Glomerular visceral epithelial cell (primary cell): ENCODE data around the gene SLC22A13.
"Not testable (repeated sequence)": the region's sequence is repeated elsewhere in the genome, so short reads cannot be mapped to it uniquely, and the experiment has no call there.

Experiments used
- DNase-seq: peaks from one replicate; pipeline ENCODE4 v3.0.0-alpha.2; 2016; ENCODE audit errors: extremely low spot score

The SLC22A13 gene, protein sequence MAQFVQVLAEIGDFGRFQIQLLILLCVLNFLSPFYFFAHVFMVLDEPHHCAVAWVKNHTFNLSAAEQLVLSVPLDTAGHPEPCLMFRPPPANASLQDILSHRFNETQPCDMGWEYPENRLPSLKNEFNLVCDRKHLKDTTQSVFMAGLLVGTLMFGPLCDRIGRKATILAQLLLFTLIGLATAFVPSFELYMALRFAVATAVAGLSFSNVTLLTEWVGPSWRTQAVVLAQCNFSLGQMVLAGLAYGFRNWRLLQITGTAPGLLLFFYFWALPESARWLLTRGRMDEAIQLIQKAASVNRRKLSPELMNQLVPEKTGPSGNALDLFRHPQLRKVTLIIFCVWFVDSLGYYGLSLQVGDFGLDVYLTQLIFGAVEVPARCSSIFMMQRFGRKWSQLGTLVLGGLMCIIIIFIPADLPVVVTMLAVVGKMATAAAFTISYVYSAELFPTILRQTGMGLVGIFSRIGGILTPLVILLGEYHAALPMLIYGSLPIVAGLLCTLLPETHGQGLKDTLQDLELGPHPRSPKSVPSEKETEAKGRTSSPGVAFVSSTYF

DNA sequence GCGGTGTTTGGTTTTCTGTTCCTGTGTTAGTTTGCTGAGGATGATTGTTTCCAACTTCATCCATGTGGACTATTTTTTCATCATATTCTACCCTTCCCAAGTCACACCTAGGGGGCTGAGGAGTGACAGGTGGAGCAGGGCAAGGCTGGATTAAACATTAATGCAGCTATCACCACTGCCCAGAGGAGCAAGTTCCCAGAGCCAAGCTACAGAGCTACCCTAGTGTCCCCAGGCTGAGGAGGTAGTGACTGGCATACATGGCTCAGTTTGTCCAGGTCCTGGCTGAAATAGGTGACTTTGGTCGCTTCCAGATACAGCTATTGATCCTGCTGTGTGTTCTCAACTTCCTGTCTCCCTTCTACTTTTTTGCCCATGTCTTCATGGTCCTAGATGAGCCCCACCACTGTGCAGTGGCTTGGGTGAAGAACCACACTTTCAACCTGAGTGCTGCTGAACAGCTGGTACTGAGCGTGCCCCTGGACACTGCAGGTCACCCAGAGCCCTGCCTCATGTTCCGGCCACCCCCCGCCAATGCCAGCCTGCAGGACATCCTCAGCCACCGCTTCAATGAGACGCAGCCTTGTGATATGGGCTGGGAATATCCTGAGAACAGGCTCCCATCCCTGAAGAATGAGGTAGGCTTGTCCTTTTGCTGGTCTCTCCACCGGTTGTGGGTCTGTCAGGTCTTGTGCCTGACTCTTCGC lies at the start of gene SLC22A13:
Gene SLC22A13, plus strand, starts transcription at position 209 of the 704 bp plus-strand sequence. Its CDS starts 49 bp downstream, at position 258.
- DNase-seq = no peak

DNA sequence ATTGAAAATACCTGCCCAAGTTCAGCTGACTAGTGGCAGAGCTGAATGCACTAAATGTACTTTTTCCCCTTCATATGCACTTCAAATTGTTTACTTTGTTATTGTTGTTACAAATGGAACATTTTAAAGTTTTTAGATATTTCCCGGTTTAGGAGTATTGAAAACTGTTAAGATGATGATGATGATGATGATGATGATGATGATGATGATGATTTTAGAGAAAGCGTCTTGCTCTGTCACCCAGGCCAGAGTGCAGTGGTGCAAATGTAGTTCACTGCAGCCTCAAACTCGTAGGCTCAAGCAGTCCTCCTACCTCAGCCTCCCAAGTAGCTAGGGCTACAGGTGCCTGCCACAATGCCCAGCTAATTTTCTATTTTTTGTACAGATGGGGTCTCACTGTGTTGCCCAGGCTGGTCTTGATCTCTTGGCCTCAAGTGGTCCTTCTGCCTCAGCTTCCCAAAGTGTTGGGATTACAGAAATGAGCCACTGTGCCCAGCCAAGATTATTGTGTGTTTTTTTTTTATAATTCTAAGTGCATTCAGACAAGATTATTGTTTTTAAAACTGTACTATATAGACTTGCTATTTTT lies 45.9 kb upstream of the SLC22A13 start:
- no peak for DNase-seq

DNA sequence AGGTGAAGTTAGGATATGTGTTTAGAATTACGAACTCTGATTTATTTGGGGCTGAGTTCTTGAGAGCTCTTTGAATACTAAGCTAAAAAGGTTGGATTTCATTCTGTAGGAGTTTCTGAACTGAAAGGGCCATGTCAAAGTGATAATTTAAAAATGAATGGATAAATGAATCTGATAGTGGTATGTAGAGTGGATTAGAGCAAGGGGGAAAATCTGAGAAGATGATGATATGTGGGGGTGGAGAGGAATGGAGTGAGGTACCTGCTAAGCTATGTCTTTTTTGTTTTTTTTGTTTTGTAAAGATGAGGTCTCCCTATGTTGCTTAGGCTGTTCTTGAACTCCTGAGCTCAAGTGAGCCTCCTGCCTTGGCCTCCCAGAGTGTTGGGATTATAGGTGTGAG lies 44.6 kb upstream of the SLC22A13 start:
- no peak for DNase-seq

DNA sequence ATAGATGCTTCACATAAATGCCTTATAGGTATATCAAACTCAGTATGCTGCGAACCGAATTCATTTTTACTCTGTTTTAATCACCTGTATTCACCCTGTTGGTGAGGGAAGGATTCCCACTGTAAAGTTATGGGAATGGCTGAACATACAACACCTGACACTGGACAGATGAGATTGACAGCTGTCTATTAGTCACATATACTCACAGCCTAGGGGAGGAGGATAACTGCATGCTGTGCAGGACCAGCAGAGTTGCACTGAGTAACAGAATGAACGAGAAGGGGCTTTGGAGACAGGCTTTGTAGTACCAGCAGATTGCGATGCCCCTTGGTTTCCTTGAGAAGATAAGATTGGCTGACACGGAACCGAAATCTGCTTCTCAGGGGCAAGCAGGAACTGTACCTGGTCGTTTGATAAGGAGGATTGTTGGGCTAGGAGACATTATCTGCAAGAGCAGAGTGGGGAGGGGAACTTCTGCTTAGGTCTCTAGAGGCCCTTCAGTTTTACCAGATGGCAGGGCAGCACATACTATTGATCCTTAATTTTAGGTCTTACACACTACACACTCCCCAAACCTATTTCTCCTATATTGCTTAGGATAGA lies 43.5 kb upstream of the SLC22A13 start:
- no peak for DNase-seq

DNA sequence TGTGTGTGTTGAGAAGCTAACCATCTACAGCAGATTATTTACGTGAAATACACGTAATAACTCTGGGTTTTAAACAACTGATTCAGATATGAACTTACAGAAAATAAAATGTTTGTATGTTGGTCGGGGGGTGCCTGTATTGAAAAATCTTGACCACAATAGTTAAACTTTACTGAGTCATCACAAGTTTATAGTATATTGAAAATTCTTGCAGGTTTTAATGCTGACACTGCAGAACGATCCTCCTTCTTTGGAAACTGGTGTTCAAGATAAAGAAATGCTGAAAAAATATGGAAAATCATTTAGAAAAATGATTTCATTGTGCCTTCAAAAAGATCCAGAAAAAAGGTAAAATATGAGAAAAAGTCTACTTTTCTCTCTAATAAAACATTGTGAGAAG lies 41.3 kb upstream of the SLC22A13 start:
- no peak for DNase-seq

DNA sequence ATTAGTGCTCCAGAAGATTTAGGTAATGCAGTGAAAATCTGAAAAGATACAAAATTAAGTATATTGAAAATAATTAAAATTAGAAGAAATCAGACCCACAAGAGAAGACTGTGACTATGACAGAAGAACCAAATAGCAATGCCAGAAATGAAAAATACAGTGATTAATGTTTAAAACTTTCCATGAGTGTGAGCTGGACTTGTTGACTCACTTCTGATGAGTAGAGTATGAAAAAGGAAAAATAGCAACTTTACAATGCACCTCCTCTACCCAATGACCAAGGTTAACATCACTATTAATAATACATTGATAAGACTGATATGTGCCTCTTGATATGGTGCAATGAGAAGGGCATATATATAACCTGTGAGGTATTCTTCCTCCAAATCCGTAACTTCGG lies 39.3 kb upstream of the SLC22A13 start:
- DNase-seq = no peak

DNA sequence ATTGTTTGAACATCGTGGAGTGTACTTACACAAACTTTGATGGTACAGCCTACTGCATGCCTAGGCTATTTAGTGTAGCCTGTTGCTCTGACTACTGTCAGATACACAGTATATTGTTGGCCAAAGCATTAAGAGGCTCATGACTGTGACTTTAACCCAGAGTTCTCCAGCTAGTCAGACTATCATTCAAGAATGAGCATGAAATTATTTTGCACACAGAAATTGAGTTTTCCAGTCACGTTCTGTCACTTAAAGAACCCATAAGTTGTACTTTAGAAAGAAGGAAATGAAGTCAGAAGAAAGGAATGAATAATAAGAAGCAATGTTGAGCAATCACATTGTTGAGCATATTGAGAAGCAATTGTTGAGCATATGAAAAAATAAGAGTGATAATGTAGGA lies 37.6 kb upstream of the SLC22A13 start:
- no peak for DNase-seq

DNA sequence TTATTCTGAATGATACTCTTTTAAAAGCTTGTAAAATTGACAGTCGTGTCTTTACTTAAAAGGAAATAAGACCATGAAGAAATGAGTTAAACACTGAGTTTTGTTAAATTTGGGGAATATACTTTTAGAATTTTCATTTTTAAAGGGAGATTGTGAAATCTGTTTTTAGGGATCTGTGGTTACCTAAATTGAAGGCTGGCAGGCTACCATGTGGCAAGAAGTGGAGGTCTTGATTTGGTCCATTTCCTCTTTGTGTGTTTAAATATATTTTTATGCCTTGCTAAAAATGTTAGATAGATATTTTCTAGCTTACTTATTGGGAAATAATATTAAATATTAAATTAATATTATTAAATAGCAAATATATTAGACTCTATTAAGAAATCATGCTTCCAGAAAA lies 36.6 kb upstream of the SLC22A13 start:
- DNase-seq = no peak

DNA sequence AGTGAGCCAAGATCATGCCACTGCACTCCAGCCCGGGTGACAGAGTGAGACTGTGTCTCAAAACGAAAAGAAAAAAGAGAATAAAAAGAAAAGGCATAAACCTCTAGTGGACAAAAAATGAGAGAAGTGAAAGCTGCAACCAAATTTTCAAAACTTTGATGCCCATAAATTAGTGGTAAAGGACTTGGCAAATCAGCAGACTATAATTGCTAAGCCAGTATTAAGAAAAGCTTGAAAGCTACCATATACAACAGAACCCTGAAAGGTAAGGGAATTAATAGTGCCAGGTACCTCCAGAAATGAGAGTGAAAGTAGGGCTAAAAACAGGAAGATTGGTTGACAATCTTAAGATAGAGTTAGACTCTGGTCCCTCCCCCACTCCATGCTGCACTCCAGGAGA lies 32.9 kb upstream of the SLC22A13 start:
- no peak for DNase-seq

DNA sequence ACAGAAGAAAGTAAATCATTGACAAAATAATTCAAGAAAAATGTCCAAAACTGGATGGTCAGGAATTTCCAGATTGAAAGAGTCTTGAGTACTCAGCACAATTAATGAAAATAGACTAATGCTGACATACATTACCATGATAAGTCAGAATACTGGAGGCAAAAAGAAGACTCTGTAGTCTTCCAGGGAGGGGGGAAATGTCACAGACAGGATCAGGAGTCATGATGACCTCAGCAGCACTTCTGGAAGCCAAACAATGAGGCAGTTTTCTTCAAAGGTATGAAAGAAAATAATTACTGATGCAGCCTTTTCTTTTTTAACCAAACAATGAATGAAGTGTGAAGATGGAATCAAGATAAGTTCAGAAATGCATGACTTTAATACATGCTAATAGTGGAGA lies 30.1 kb upstream of the SLC22A13 start:
- no peak for DNase-seq

DNA sequence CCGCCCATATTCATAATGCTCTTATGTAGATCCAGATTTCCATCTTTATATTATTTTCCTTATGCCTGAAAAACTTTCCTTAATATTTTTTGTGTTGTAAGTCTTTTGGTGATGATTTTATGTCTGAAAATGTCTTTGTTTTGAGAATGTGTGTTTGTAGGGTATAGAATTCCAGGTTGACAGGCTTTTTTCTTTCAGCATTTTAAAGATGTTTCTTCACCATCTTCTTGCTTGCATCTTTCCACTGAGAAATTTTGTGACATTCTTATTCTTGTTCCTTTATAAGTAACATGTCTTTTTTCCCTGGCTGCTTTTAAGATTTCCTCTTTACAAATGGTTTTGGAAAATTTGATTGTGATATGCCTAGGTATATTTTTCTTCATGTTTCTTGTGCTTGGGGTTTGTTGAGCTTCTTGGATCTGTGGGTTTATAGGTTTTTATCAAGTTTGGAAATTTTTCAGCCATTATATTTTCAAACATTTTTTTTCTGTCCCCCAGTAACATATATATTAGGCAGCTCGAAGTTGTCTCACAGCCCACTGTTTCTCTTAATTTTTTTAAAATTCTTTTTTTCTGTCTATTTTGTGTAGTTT lies 27.1 kb upstream of the SLC22A13 start:
- DNase-seq = no peak

DNA sequence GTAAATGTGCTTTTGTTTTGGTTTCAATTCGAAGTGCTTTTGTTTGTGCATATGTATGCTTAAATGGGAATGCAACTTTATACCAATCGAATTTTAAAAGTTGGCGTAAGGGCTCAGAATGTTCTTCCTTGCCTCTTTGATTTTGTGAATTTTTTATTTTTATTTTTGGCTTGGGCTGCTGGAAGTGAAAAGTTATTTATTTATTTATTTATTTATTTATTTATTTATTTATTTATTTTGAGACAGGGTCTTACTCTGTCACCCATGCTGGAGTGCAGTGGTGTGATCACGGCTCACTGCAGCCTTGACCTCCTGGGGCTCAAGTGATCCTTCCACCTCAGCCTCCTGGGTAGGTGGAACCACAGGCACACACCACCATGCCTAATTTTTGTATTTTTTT lies 22.8 kb upstream of the SLC22A13 start:
- DNase-seq = not testable (repeated sequence)

DNA sequence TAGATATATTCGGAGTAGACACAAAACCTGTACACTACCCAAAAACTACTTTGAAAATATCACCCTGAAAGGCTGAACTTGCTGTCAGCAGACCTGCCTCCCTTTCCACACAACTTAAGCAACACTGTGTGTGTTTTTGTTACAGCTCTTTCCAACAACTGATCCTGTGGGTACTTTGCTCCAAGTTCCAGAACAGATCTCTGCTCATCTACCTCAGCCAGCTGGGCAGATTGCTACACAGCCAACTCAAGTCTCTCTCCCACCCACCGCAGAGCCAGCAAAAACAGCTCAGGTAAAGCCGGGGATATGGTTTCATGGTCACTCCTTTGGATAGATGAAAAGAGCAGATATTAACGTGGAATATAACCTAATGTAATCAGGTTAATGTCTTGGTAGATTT lies 19.7 kb upstream of the SLC22A13 start:
- DNase-seq = no peak

DNA sequence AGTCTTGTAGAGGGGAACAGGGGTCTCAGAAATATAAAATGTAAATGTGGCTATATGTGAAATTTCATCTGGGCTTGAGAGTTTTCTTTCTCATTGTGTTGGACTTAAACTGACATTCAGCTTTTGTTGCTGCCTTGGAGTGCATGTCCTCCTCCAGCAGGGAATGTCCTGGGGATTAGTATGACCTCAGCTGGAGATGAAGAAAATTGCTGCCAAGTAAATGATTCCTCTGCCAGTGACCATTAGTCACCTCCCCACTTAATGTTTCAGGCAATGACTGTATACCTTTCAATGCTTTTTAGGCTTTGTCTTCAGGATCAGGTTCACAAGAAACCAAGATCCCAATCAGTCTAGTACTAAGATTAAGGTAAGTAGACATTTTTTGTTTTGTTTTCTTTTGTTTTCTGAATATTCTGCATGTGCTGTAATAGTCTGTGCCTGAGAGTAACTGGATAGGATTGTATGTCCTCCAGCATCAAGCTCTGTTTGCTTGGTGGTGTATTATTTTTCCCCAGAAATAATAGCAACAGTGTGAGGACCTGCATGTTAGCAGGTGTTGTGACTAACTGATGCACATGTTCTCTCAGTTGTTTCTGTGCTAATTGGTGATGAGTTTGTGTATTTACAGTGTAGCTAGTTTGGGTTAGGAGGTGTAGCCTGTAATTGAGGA lies 18.1 kb upstream of the SLC22A13 start:
- peak; percentile 75 for DNase-seq

DNA sequence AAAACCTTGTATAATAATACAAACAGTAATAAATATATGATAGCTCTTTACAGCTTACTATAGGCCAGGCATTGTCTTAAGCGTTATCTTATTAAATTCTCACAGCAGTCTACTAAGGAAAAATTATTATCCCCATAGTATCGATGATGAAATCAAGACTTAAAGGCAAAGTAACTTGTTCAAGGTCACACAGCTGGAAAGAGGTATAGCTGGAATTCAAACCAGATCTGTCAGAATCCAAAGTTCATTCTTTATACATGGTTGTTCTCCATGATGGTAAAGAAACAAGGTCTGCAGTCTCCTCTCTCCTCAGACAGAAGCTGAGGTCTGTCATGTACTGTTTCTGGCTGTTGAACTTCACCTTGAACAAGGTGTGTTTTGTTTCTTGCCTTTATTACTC lies 15.4 kb upstream of the SLC22A13 start:
- no peak for DNase-seq

DNA sequence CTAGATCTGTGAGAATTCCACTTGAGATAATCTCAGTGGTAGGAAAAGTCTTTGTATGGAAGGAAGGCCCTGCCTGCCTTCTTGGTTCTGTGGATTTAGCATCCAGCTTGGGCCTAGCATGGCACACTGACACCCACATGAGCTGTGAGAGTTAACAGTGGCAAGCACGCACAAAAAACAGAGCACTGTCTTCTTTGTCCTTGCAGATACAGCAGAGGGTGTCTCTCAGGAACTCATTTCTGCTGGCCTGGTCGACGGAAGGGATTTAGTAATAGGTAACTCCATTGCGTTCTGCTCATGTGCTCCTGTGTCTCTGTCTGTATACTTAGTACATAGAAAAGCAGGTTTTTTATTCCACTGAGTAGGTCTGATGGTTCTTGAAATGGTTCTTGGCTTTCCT lies 14.4 kb upstream of the SLC22A13 start:
- no peak for DNase-seq

DNA sequence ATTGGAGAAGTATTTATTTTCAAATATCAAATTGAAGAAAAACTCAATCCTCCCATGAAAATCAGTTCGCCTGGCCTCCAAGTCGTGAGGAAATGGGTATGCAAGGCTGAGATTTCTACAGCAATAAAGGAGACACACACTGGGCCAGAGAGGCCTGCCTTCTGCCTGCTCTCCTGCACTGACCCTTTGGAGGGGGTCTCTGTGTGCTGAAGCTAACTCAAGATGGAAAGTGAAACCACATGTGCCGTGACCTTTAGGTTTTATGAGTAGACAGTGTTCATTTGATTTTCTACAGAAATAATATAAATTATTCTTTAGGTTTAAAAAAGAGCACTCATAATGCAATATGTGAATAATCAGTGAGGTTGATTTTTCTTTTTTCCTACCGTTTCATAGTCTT lies 11.9 kb upstream of the SLC22A13 start:
- DNase-seq = no peak

DNA sequence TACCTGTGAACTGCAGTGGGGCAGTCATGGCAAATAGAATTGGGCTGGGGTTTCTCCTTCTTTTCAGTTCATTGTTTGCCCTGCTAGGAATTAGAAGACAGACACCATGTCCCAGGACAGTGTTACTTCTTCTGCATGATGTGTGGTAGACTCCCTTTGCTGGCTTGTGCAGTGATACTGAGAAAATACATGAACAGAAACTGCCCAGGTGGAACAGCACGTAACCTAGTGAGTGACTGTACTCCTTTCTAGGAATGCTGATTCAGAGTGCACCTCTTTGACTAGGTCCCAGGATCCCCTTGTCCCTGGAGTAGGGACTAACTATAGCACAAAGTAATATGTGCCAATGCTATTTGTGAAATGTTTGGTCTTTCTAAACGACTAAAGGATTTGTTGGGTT lies 10.7 kb upstream of the SLC22A13 start:
- DNase-seq = no peak

DNA sequence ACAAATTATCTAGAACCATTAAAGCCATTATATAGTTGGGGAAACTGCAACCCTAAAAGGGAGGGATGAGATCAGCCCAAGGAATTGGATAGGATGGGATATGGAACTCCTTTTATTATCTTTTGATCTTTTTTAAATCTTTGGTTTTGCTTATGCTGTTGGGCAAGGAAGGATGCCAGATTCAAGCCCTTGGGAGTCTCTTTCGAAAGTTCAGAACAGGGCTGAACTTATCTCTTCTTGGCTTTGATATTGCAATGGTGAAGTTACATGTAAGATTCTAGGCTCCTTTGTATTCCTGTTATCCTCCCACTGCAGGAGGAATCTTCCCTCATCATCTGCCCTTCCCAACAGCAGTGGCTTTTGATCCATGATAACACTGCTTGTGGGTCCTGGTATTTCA lies 10.0 kb upstream of the SLC22A13 start:
- no peak for DNase-seq

DNA sequence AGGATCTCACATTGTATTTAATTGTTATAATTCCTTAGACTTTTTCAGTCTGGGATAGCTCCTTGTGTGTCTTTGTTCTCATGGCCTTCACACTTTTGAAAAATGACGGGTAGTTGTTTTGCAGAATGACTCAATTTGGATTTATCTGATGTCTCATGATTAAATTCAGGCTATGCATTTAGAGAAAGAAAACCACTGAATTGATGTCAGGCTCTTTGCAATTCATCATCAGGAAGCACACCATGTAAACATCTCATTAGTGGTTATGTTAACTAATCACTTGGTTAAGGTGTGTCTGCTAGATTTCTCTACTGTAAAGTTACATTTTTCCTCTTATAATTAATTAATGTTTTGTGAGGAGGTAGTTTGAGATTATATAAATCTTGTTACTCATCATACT lies 8.0 kb upstream of the SLC22A13 start:
- no peak for DNase-seq

DNA sequence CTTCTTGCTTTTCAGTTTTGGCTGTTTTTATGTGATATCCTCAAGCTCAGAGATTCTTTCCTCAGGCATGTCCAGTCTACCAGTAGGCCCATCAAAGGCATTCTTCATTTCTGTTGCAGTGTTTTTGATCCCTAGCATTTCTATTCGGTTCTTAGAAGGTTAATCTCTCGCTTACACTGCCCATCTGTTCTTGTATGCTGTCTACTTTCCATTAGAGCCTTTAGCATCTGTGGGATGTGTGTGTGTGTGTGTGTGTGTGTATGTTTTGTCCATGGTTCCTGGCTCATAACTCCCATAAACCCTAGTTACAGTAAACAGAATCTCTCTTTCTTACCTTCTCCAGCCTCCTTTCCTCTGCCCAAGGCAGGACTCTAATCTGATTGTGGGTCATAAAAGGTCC lies 5.1 kb upstream of the SLC22A13 start:
- DNase-seq = no peak
